ENCODE results near the gene THUMPD3.

Gene THUMPD3

DNA sequence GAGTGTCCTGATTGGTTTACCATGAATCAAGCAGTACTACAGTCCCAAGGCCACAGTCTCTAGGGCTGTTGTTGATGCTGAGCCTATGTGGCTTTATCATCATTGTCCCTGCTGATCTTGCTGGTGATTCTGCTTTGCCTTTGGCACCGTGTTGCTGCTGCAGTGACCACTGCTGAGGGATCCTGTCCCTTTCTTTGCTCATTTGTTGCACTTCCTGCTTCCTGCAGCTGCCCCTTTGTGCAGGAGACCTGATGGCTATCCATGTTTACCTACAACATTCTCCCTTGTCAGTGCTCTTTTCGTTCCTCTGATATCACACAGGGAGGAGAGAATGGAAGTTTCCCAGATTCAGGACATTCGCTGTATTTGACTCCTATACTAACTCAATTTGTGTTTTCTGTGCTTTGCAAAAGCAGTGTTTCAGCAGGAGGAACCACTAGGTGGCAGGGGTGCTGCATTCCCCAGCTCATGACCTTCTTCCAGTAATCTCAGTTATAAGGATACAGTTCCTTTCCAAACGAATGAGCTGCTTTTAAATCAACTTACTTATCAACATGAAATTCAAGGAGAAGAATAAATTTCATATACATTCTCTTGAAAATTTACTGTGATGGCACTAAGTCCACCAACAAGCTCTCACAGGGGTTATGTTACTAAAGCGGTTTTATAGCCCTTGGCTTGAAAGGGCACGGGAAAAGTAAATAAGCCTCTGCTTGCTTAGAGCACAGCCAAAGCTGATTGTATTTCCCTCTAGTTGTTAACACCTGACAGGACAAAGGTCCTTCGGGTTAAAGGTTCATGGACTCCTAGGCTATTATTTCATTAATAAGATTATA, 9.7 kb upstream of the THUMPD3 start:
- in situ Hi-C loops (cut with MboI; ENCODE audit: low sequenced_read_pairs), result loop anchor here (25.0 kb wide), 1 partner anchor 309 kb away; no protein-coding TSS in a partner anchor

DNA sequence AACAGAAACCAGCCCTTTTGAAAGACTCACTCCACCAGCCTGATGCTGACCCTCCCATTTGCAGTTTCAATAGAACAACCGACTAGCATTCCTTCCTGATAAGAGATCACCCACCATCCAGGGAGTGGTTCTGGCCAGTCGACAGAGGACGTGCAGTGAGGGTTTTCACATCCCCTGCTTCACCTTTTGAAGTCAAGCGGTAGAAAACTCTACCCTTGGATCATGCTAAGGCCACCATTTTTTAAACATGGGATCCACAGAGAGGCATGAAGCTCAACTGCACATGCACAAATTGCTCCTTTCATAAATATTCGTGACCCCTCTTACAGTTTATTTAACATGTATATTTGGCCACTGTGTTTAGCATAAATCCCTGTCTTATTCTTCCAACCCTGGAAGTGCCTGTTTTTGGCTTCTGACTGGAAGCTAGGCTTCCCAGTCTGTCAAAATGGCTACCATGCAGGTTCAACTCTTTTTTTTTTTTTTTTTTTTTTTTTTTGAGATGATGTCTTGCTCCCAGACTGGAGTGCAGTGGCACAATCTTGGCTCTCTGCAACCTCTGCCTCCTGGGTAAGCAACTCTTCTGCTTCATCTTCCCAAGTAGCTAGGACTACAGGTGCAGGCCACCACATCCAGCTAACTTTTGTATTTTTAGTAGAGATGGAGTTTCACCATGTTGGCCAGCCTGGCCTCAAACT, 1.0 kb upstream of the THUMPD3 start:
- in situ Hi-C loops (cut with MboI; ENCODE audit: low sequenced_read_pairs), result loop anchor here (25.0 kb wide), 1 partner anchor 300 kb away; no protein-coding TSS in a partner anchor

DNA sequence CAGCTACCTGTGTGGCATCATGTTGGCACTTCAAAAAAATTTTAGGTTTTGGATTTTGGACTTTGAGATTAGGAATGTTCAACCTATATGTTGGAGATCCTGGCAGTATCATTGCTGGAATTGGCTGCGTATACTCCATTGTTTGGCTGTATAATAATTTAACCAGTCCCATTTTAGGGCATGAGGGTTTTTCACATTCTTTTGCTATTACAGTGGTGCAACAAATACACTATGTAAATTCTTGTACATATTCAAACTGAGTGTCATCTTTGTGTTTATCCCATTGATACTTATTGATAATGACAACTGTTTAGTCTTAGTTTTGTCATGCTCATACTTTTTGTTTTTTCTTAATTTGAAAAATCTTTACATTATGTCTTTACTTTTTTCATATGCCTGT, 6.7 kb downstream of the THUMPD3 start:
- in situ Hi-C loops (cut with MboI; ENCODE audit: low sequenced_read_pairs), result loop anchor here (25.0 kb wide), 1 partner anchor 293 kb away; no protein-coding TSS in a partner anchor

DNA sequence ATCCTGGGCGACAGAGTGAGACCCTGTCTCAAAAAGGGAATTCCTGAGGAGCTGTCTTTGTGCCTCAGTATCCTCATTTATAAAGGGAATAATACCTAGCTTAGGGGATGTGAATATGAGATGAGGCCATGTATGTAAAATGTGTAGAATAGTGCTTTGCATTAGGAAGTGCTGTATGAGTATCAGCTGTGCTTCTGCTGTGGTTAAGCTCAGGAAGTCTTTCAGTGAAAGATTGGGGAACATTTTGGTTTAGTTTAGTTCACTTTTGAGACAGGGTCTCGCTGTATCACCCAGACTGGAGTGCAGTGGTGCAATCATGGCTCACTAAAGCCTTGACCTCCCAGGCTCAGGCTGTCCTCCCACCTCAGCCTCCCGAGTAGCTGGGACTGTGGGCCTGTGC, 10.6 kb downstream of the THUMPD3 start:
- in situ Hi-C loops (cut with MboI; ENCODE audit: low sequenced_read_pairs), result loop anchor here (25.0 kb wide), 1 partner anchor 289 kb away; no protein-coding TSS in a partner anchor

DNA sequence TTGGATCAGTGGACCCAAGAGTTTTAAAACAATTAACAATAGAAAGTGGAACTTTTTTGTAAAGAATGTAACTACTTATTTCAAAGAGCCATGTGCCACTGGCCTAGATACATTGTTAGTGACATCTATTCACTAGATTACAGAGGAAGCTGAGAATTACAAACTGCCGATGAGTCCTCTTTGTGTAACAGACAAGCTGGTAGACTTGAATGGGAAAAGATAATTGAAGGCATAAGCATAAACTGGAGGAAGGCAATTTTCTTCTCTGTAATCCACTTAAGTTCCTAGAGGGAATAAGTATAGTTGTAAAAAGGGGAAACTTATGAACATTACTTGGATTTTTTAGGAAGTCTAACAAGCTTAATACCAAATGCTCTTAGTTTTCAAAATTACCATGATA, 15.1 kb downstream of the THUMPD3 start:
- in situ Hi-C loops (cut with MboI; ENCODE audit: low sequenced_read_pairs), result no loop called here

DNA sequence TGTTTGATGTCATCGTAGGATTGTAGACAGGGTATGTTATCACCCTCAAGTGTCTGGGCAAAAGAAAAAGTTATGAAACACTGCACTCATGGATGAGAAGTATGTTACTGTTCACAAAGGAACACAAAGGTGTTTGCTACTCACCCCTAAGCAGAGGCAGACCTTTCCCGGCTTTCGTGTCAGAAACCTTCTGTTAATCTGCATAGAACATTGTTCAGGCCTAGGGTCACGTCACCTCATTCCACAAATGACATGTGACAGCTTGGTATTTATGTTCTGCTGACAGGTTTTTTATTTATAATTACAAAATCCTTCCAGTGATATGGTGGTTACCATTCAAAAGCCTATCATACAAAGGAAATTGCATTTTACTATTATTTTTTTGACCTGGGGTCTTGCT, 16.5 kb downstream of the THUMPD3 start:
- in situ Hi-C loops (cut with MboI; ENCODE audit: low sequenced_read_pairs), result no loop called here

DNA sequence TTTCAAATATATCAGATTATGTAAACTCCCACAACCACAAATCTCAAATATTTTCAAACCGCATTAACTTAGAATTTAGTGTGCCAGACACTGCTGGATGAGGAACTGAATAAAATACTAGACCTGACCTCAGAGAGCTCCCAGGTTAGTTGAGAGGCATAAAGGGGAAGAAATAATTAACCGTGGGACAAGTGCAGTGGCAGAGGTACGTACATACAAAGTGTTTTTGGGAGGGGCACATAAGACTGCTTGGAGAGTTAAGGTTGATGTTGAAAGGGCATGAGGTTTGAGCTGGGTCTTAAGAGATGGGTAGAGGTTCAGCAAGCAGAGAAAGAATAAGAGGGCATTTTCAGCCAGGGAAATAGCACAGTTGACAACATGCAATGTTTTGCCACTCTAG, 17.2 kb downstream of the THUMPD3 start:
- in situ Hi-C loops (cut with MboI; ENCODE audit: low sequenced_read_pairs), result no loop called here

DNA sequence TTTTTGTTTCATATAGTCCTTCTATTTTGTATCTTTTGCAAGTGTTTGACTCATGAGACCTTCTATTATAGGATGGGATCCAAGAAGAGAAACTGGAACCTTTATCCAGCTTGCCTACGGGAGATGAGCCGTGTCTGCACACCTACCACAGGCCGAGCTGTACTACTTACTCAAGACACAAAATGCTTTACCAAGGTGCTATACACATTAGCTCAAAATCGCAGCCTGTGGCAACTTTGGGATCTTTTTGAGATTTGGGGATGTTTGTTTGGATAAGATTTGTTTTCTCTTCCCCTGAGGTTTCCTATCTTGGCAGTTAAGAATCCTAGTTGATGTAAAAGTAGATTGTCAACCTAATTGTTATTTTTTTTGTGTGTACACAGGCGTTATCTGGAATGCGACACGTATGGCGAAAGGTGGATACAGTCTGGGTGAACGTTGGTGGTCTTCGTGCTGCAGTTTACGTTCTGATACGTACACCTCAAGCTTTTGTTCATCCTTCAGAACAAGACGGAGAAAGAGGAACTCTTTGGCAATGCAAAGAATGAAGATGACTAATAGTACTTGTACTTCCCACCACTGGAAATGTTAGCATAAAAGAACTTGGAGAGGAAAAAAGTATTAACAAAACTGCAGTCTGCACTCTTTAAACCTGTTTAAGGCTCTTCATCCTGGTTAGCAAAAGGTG, 21.4 kb downstream of the THUMPD3 start:
- in situ Hi-C loops (cut with MboI; ENCODE audit: low sequenced_read_pairs), result no loop called here

DNA sequence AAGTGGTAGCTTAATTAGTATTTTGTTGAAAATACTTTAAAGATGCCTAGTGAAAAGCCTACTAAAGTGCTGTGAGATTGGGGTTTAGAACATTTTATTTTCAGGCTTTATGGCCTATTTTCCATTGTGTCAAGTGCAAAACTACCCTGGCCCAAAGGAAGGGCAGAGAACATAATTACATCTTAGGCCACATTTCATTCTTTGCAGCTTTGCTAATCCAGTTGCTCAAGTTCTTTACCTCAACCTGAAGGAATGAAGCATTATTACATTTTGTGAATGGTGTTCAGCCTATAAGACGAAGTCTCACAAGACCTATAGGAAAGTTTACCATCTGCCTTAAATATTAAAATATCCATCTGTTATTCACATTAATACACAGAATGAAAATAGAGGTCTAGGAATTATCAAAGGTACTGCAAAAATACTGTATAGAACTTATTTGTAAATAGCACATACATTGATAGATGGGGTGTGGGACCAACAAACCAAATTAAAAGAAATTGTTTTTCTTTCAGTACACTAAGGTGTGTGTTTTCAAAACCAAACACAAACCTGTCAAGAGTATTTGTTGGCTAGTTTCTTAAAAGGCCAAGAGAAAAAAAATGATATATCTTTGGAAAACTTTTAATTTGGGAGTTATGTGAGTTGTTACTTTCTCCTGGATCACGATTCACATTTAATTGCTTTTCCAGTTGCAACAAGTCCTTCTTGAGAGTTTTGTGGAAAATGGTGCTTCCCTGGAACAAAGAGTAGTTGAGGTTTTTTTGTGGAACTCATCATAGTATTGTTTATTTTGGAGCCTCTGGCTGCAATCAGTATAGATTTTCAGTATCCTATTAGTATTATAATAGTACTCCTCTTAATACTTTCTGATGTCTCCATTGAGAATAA, 22.6 kb downstream of the THUMPD3 start:
- in situ Hi-C loops (cut with MboI; ENCODE audit: low sequenced_read_pairs), result no loop called here

DNA sequence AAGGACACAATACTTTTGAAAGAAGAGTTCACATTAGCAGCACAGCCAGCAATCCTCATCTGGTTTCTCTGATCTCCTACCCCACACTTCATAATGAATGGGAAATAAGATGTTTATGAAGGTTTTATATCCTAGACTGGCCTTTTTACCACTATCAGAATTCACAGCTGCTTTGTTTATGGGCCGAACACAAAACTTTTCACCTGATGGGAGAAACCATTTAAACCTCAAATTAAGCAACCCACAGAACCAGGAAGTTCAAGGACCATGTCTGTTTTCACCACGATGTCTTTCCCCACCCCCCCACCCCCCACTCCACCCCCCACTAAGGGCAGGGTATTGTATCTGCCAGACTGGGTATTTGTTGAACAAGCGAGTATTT, 23.2 kb downstream of the THUMPD3 start:
- in situ Hi-C loops (cut with MboI; ENCODE audit: low sequenced_read_pairs), result no loop called here

DNA sequence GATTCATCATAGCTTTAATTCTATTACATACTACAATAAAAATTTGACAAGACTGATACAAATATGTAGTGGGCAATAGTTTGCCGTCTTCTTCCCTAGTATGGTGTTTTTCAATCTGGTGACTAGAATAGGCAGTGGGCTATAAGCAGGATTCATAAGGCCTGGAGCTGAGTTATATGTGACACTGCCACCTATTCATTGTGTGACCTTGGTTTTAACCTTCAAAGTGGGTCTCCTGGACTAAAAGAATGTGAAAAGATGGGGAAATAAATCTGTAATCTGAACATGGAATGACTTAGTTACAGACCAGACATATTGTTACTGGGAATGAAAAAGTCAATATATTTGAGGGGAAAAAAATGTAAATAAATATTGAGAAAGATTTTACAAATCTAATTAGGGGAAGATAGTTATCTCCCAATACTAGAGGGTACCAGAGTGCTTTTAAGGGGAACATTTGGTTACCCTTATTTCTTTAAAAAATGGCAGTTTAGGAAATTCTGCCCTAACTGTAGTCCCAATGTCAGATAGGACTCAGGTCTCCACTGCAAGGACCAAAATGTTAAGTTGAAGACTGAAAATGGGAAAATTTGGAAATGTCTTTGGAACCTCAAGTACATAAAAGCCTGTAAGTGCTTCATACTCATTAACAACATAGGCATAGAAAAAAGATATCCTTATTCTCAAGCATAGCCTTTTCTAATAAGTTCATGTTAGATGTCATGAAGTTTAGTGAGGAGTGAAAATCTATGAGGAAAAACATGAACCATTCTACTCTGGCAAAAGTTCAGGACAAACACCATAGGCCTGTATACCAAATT, 23.9 kb downstream of the THUMPD3 start:
- in situ Hi-C loops (cut with MboI; ENCODE audit: low sequenced_read_pairs), result no loop called here

DNA sequence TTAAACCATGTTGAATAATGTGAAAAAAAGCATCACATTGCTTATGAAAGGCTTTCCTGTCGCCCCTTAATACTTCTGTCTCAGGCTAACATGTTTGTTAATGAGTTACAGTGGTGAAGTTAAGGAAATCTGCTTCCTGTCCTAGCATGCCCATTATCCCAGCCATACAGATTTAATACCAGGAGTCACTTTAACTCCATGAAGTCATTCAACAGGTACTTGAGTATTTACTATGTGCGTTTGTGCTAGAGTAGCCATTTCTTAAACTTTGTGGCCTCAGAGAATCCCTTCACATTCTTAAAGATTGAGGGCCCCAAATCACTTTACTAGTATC, 24.4 kb downstream of the THUMPD3 start:
- in situ Hi-C loops (cut with MboI; ENCODE audit: low sequenced_read_pairs), result no loop called here

DNA sequence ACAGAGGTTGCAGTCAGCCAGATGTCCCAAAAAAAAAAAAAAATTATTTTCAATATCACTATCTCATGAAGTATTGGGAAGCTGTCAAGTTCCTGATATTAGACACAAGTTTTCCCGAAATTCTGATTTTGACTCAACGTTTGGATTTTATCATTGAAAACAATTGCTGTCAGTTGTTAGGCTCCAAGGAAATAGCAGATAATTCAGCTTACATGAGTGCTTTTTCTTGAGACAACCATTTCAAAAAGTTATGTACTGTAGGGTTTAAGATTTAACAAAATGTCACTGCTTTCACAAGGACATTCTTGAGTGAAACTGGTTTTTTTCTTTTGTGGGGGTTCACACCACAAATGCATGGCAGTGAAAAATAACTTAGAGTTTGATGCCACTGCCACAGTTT, 25.3 kb downstream of the THUMPD3 start:
- in situ Hi-C loops (cut with MboI; ENCODE audit: low sequenced_read_pairs), result no loop called here

DNA sequence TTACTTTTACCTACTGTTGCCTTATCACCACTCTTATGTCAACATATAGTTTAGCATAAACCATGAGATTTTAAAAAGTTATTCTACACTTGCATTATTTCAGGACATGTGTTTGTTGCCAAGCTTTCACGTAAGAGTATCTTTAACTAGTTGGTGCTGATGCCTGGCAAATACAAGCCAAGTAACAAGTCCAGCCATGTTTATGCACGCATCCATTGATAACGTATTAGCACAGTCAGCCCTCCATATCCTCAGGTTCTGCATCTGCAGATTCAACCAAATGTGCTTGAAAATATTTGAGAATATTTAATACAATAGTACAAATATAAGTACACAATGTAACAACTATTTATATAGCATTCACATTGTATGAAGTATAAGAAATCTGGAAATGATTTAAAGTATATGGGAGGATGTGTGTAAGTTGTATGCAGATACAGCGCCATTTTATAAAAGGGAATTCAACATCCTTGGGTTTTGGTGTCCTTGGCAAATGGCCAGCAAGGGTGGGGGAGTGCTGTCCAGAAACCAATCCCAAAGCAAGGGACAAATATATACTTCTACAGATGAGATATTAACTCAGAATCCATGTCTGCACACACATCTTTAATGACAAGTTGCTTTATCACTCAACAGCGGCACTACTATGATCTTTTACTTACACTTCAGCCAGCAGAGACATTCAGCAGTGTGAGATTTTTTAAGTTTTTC, 25.9 kb downstream of the THUMPD3 start:
- in situ Hi-C loops (cut with MboI; ENCODE audit: low sequenced_read_pairs), result no loop called here

DNA sequence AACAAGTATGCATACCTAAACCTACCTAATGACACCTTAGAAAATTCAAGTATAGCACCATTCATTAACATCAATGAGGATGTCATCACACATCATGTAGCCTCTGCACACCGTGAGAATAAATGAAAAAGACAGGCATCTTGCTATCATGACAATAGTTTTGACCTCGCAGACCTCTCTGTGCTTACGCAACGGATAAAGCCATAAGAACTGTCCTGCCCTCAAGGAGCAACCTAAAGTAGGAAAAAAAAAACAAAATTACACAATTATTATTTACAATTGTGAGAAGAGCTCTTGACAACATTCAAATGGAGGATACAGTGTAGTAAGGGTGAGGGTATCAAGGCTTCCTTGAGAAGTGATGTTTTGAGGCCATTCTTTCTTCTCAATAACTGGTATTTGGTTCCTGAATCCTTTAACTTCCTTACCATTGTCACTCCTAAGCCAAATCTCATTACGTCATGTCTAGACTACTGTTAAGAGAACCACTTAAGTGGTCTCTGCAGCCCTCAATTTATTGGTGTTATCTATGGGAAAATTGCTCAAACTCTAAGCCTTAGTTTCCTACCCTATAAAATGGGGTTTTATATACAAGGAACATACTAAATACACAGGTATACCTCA, 27.5 kb downstream of the THUMPD3 start:
- in situ Hi-C loops (cut with MboI; ENCODE audit: low sequenced_read_pairs), result no loop called here

DNA sequence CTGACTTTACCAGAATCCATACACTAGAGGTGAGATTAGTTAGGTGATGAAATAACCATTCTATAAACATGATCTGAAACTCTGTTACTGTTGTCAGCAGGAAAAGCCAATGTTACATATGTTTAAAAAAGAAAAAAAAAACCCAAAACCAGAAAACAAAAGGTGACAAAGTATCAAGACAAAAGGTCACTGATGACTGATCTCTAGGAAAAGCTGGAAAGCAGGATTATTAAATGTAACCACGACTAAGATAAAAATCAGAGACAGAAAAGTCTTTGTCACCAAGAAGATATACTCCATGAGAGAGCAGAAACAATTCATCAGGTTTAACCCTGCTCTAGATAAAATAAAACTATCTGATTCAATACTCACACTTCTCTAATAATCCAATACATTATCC, 29.2 kb downstream of the THUMPD3 start:
- in situ Hi-C loops (cut with MboI; ENCODE audit: low sequenced_read_pairs), result no loop called here

DNA sequence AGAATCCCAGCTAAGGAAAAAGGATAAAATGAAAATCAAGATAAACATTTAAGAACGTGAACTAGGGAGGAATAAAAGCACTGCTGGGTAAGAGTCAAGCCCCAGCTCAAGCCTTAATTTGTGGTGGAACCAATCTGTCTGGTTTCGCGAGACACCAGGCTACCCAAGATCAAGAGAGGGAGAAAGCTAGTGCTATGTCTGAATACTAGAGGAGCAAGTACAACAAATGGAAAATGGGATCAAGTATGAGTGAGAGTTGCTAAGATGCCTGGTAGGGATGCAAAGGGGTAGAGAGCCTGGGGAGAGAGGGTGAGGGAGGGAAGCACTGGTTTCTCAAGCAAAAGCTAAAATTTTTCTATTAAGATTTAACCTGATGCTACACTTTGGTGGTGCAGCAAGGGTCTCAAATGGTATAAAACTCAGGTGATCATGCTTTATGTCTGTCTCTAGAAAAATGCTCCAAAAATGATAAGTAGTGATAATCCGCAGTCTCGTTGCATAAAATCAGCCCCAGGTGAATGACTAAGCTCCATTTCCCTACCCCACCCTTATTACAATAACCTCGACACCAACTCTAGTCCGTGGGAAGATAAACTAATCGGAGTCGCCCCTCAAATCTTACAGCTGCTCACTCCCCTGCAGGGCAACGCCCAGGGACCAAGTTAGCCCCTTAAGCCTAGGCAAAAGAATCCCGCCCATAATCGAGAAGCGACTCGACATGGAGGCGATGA, 32.9 kb downstream of the THUMPD3 start:
- in situ Hi-C loops (cut with MboI; ENCODE audit: low sequenced_read_pairs), result no loop called here

DNA sequence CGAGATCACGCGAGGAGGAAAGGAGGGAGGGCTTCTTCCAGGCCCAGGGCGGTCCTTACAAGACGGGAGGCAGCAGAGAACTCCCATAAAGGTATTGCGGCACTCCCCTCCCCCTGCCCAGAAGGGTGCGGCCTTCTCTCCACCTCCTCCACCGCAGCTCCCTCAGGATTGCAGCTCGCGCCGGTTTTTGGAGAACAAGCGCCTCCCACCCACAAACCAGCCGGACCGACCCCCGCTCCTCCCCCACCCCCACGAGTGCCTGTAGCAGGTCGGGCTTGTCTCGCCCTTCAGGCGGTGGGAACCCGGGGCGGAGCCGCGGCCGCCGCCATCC, 33.4 kb downstream of the THUMPD3 start:
- in situ Hi-C loops (cut with MboI; ENCODE audit: low sequenced_read_pairs), result no loop called here

Measured in HL-60/S4 (cell line).